GM19468 (cell line): ENCODE measurements around the gene PANK4.
"Not testable (repeated sequence)": the region's sequence is repeated elsewhere in the genome, so short reads cannot be mapped to it uniquely, and the experiment has no call there.

Experiments
- ATAC-seq: cut with Tn5 transposase; IDR thresholded peaks from one replicate; pipeline ENCODE4 v1.9.1; 2021; ENCODE audit warnings: mild to moderate bottlenecking, moderate library complexity, moderate number of reproducible peaks; ENCODE audit not compliant: unreplicated experiment; ENCODE audit errors: extremely low read depth

The PANK4 gene

GRCh38 chr1:2559509-2560298 lies 33.3 kb upstream of the PANK4 start:
- no peak for ATAC-seq

DNA sequence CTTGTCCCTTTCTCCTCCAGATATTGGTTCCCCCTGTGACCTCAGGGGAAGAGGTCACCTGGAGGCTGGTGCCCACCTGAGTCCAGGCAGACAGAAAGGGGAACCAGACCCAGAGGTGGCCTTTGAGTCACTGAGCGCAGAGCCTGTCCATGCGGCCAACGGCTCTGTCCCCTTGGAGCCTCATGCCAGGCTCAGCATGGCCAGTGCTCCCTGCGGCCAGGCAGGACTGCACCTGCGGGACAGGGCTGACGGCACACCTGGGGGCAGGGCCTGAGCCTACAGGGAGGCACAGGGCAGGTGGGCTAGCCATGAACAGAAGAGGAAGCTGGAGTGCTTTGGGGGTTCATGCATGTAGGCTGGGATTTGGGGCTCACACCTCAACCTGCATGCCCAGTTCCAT lies 32.5 kb upstream of the PANK4 start:
- ATAC-seq, result no peak

DNA sequence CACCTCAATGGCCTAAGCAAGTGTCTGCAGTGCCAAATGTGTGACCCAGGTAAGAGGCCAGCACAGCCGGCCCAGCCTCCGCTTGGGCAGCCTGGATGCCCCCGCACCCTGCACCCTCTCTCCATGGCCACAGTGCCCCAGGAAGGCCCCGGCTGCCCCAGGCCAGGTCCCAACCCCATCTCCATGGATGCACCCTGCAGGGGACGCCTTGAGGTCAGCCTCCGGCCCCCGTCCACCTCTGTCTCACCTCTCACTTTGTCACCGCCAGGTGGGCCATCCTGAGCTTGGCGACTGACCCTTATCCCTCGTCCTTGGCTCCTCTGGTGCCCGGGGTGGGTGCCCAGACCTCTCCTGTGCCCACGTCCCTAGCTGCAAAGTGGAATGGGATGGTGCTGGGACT lies 32.0 kb upstream of the PANK4 start:
- no peak for ATAC-seq

GRCh38 chr1:2557482-2558400 lies 31.3 kb upstream of the PANK4 start:
- no peak for ATAC-seq

DNA sequence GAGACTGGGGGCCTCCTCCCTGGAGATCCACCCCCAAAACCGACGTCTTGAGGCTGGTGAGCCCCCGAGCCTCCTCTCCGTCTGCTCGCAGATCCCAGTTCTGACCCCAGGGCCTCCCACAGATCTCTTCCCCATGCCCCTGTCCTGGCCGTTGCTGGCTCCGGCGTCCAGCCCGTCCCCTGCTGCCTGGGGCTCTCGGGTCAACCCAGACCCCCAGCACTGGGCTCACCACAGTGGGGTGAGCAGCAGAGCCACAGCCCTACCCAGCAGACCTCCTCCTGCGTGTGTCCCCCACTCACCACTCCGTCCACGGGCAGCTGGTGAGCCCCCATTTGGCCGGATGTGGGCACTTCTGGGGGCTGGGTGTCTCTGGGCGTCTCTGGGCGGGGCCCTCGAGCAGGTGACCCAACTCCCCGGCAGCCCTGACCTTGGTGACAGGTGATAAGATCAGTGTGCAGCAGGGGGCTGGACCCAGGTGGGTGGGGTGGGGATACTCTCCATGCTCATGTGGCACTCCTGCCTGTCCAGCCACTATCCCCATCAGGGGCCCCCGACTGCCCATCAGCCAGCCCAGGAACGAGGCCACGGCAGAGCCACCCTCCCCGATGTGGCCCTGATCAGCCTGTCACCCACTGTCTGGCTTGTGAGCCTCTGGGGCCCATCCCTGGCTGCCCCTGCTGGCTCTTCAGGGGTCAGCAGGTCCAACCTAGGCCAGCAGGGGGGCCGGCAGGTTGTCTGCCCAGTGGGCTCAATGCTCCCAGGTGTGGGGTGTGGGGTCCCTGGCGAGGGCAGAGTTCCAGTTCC lies 30.5 kb upstream of the PANK4 start:
- ATAC-seq, result no peak

- ATAC-seq, result peak; percentile 26
Observed at GRCh38 chr1:2556277-2556677, 29.9 kb upstream of the PANK4 start, which contains the start of gene TNFRSF14. TNFRSF14 (plus strand) TSS chr1:2556371; CDS start chr1:2556665, 294 bp downstream.

DNA sequence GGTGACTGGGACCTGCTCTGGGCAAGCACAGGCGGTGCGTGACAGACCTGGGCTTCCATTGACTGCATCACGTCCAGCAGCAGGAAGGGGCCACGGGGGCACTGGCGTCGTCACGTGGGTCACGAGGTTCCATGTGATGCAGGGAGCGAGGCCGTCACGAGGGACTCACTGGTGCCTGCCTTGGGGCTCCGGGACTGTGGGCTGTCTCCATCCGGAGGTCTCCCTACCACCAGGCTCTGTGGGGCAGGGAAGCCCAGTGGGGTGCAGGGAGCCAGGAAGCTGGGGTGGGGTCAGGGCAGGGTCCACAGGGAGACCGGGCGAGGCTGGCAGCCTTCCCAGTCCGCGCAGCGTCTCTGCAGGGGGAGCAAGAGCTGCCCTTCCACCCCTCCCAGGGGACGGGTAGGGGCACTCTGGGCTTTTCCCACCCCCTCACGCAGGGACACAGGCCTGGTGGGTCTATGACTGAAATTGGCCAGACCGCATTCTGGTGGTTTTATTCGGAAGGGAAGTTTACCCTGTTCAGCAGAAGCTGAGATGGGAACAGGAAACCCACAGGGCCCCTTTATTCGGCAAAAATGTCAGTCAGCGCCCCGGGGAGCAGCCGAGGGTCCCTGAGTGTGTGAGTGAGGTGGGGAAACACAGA lies 29.4 kb upstream of the PANK4 start:
- ATAC-seq, result no peak

DNA sequence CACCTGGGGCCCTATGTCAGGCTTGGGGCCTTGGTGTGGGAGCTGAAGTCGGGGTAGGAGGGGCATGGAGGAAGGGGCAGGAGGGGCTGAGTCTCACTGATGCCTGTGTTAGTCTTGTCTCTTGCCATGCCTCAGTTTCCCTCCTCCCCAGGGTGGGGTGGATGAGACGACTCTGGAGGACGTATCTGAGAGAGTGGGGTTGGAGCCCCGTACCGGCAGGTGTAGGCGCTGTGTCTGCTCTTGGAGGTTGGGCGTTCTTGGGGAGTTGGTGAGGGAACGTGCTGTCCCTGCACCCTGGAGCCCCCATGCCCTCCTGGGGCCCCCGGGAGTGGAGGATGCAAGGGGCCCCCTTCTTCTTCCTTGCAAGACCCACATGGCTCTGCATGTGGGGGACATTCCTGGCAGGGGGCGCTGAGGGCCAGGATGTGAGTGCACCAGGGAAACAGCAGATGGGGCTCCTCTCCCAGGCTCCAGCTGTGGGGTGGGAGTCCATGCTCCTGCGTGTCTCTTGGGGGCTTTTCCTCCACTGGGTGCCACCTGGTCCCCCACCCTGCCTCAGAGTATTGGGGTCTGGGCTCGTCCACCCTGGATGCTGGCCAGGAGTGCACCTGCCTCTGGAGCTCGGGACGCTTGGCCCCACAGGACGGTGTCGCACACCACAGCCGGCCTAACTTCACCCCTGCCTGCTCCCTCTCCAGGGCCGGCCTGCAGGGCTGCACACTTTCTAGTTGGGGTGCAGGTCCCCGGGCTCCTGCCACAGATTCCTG lies 28.4 kb upstream of the PANK4 start:
- no peak for ATAC-seq

GRCh38 chr1:2553871-2554620 lies 27.6 kb upstream of the PANK4 start:
- no peak for ATAC-seq

- ATAC-seq, result not testable (repeated sequence)
Observed at GRCh38 chr1:2553076-2553475, 26.7 kb upstream of the PANK4 start.

DNA sequence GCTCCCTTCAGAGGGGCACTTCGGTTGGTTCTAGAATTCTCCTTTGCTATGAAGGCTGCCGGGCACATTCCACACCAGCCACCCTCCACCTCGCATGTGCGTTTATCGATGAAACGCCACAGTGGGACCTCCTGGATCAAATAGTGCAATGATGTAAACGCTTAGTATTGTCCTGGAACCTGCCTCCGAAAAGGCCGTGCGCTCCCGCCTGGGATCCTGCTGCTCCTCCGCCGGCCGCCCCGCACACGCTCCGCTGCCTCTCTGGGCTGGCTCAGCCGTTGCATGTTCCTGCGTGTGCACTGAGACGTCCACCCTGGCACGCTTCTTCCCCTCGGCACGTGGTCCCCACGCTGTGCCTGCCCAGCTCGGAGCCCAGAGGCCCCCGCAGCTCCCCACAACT lies 25.8 kb upstream of the PANK4 start:
- no peak for ATAC-seq

- not testable (repeated sequence) for ATAC-seq
Observed at GRCh38 chr1:2551544-2551943, 25.1 kb upstream of the PANK4 start.

- ATAC-seq, result not testable (repeated sequence)
Observed at GRCh38 chr1:2550309-2550861, 24.0 kb upstream of the PANK4 start.

DNA sequence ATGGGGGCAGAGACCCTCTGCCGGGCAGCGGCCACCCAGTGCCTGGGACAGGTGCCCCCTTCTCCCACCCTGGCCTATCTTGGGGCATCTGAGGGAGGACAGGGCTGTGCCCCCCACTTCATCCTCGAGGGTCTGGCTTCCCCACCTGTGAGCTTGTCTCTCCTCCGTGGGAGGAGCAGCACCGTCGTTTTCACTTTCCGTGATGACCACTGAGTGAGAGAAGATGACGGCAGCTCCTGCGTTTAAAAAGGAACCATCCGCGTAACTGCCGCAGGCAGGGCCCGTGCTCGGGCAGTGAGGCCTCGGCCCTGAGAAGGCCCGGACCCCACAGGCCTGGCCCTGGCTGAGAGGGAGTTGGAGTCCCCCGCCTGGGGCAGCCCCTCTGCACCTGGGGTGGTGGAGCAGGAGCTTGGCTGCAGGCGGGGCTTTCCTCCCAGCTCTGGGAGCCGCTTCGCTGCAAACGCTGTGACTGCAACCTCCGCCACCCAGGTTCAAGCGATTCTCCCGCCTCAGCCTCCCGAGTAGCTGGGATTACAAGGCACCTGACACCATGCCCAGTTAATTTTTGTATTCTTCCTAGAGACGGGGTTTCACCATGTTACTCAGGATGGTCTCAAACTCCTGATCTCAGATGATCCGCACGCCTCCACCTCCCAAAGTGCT lies 23.1 kb upstream of the PANK4 start:
- ATAC-seq, result not testable (repeated sequence)

DNA sequence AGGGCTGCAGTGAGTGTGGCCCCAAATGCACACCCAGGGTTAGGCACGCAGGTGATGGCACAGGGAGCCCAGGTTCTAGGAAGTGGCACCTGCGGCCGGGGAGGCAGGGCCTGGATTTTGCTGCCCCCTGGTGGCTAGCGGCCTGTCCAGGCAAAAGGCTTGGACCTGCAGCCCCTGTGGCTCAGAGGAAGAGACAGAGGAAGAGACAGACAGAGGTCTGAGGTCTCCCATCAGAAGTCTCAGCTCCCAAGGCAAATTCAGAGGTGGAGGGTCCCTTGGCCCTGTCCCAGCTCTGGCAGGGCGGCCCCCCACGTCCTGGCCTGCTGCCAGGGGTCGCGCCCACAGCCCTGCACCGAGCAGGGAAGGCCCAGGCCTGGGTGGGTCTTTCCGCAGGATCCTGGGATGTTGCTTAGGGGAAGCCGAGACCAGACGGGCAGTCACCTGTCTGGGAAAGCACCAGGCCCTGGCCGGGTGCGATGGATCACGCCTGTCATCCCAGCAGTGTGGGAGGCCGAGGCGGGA lies 21.7 kb upstream of the PANK4 start:
- no peak for ATAC-seq

DNA sequence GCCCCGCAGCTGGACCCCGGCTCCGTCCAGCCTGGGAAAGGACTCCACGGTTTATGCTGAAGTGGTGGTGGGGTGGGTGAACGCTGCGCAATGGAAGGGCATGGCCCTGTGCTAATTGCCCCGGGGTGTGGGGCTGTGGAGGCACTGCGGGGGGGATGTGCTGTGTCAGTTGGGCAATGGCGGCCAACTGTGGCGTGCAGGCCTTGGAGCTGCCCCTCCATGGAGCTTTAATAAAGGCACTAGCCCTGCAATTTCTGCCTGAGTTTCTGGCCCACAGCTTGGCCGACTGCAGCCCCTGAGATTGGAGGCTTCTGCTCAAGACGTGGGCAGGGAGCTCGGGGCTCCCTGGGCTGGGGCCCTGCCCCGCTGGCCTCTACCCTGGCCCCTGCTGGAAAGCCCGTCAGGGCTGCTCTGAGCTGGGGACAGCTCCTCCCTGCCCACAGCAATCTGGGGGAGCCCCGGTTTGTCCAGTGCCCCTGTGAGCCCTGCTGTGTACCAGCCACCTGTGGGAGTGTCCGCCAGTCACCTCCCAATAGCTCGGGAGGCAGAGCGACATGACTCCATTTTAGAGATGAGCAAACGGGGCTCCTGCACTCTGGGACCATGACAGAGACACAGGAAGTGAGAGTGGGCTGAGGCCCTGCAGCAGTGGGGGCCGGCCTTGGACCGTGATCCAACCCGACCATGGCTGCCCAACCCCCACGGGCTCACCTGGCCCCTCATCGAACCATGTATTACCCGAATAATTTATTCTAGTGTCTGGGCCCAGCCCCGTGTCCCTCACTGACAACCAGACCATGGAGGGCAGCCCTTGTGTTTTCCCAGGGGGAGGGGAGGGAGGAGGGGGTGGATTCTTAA lies 21.0 kb upstream of the PANK4 start:
- ATAC-seq, result no peak
